ENCODE results near the gene ATP11B.

The ATP11B gene

GRCh38 chr3:182768413-182768812 is 24.9 kb upstream of the ATP11B start:
- no peak overlapping the region for H3K4me2 ChIP-seq
- H3K4me3 ChIP-seq (IDR thresholded peaks at IDR 0.05; ENCODE audit: insufficient read depth, low read depth, low read length) = no peak overlapping the region
- no peak overlapping the region for H3K9ac ChIP-seq
- no peaks in the 10 kb centered on the region for H3K36me3 ChIP-seq (ENCODE audit: insufficient read depth)
- H4K20me1 ChIP-seq (ENCODE audit: insufficient read depth) = no peaks in the 10 kb centered on the region
- H3K79me2 ChIP-seq (ENCODE audit: insufficient read depth, low read depth) = no peaks in the 10 kb centered on the region
- H3K27me3 ChIP-seq (ENCODE audit: insufficient read depth, low read depth) = no peaks in the 10 kb centered on the region
- H3K4me1 ChIP-seq (ENCODE audit: low read depth, poor library complexity, severe bottlenecking) = no peaks in the 10 kb centered on the region
- TF ChIP-seq CTCF (conservative IDR thresholded peaks at IDR 0.05; ENCODE audit: low read depth, low read length) = no peak
- no peak overlapping the region for H2AFZ ChIP-seq (ENCODE audit: low read depth)
- no peak overlapping the region for H3K27ac ChIP-seq

GRCh38 chr3:182769673-182770072 is 23.6 kb upstream of the ATP11B start:
- no peak overlapping the region for H2AFZ ChIP-seq (ENCODE audit: low read depth)
- no peak overlapping the region for H3K4me3 ChIP-seq (IDR thresholded peaks at IDR 0.05; ENCODE audit: insufficient read depth, low read depth, low read length)
- no peak overlapping the region for H3K27ac ChIP-seq
- H3K27me3 ChIP-seq (ENCODE audit: insufficient read depth, low read depth) = no peaks in the 10 kb centered on the region
- no peak for TF ChIP-seq CTCF (conservative IDR thresholded peaks at IDR 0.05; ENCODE audit: low read depth, low read length)
- H3K79me2 ChIP-seq (ENCODE audit: insufficient read depth, low read depth) = no peaks in the 10 kb centered on the region
- no peaks in the 10 kb centered on the region for H4K20me1 ChIP-seq (ENCODE audit: insufficient read depth)
- H3K9ac ChIP-seq = no peak overlapping the region
- no peaks in the 10 kb centered on the region for H3K36me3 ChIP-seq (ENCODE audit: insufficient read depth)
- H3K4me1 ChIP-seq (ENCODE audit: low read depth, poor library complexity, severe bottlenecking) = no peaks in the 10 kb centered on the region
- no peak overlapping the region for H3K4me2 ChIP-seq

GRCh38 chr3:182782149-182782548 is 11.2 kb upstream of the ATP11B start:
- Histone ChIP-seq H3K27me3 (ENCODE audit: insufficient read depth, low read depth) (no peaks in the 10 kb centered on the region), H4K20me1 (ENCODE audit: insufficient read depth) (no peaks in the 10 kb centered on the region), H3K27ac (no peak overlapping the region), H3K4me3 (IDR thresholded peaks at IDR 0.05; ENCODE audit: insufficient read depth, low read depth, low read length) (no peak overlapping the region), H3K9ac (no peak overlapping the region), H3K4me1 (ENCODE audit: low read depth, poor library complexity, severe bottlenecking) (peaks cover 22% of the 10 kb centered on the region), H3K4me2 (peak overlapping the region; percentile 61), H3K79me2 (ENCODE audit: insufficient read depth, low read depth) (no peaks in the 10 kb centered on the region), H3K36me3 (ENCODE audit: insufficient read depth) (no peaks in the 10 kb centered on the region), H2AFZ (ENCODE audit: low read depth) (no peak overlapping the region)
- TF ChIP-seq CTCF (conservative IDR thresholded peaks at IDR 0.05; ENCODE audit: low read depth, low read length) = no peak

GRCh38 chr3:182783106-182783505 is 10.2 kb upstream of the ATP11B start:
- H3K9ac ChIP-seq = no peak overlapping the region
- no peaks in the 10 kb centered on the region for H3K79me2 ChIP-seq (ENCODE audit: insufficient read depth, low read depth)
- peak overlapping the region; percentile 61 for H3K4me2 ChIP-seq
- TF ChIP-seq CTCF (conservative IDR thresholded peaks at IDR 0.05; ENCODE audit: low read depth, low read length) = no peak
- H3K36me3 ChIP-seq (ENCODE audit: insufficient read depth) = no peaks in the 10 kb centered on the region
- no peak overlapping the region for H3K4me3 ChIP-seq (IDR thresholded peaks at IDR 0.05; ENCODE audit: insufficient read depth, low read depth, low read length)
- no peaks in the 10 kb centered on the region for H4K20me1 ChIP-seq (ENCODE audit: insufficient read depth)
- no peak overlapping the region for H2AFZ ChIP-seq (ENCODE audit: low read depth)
- peaks cover 22% of the 10 kb centered on the region for H3K4me1 ChIP-seq (ENCODE audit: low read depth, poor library complexity, severe bottlenecking)
- H3K27ac ChIP-seq = no peak overlapping the region
- no peaks in the 10 kb centered on the region for H3K27me3 ChIP-seq (ENCODE audit: insufficient read depth, low read depth)
